GM18870 (cell line): Measurements from ENCODE around the gene FUBP3.
"Not testable (repeated sequence)": the region's sequence is repeated elsewhere in the genome, so short reads cannot be mapped to it uniquely, and the experiment has no call there.

Experiments used
- ATAC-seq: cut with Tn5 transposase; IDR thresholded peaks from one replicate; pipeline ENCODE4 v1.9.1; 2021; ENCODE audit warnings: moderate library complexity; ENCODE audit not compliant: unreplicated experiment

The FUBP3 gene

DNA sequence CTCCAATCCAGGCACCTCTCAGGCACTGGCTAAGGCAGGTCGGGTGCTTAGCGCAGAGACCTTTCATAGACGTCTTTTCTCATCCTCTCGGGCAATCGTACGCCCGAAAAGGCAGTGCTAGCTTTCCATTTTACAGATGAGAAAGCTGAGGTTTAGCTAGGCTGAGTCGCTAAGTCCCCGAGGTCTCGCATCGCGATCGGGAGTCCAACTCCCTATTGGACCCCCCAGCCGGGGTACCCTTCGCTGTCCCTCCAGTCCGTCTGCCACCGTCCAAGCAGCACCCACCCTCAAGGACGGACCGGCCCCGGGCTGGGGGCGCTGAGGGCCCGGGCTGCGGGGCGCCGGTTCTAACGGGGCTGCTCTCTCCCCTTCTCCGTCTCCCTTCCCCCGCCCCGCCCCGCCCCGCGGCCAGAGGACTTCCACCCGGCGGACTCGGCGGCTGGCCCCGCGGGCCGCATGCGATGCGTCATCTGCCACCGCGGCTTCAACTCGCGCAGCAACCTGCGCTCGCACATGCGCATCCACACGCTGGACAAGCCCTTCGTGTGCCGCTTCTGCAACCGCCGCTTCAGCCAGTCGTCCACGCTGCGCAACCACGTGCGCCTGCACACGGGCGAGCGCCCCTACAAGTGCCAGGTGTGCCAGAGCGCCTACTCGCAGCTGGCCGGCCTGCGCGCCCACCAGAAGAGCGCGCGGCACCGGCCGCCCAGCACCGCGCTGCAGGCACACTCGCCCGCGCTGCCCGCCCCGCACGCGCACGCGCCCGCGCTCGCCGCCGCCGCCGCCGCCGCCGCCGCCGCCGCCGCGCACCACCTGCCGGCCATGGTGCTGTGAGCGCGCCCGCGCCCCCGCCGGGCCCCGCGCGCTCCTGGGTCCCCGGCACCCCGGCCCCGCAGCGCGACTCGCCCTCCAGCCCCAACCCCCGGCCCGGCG, 101.7 kb downstream of the FUBP3 start:
- ATAC-seq = no peak

- ATAC-seq = no peak
Observed at GRCh38 chr9:130681769-130682420, 102.5 kb downstream of the FUBP3 start.

DNA sequence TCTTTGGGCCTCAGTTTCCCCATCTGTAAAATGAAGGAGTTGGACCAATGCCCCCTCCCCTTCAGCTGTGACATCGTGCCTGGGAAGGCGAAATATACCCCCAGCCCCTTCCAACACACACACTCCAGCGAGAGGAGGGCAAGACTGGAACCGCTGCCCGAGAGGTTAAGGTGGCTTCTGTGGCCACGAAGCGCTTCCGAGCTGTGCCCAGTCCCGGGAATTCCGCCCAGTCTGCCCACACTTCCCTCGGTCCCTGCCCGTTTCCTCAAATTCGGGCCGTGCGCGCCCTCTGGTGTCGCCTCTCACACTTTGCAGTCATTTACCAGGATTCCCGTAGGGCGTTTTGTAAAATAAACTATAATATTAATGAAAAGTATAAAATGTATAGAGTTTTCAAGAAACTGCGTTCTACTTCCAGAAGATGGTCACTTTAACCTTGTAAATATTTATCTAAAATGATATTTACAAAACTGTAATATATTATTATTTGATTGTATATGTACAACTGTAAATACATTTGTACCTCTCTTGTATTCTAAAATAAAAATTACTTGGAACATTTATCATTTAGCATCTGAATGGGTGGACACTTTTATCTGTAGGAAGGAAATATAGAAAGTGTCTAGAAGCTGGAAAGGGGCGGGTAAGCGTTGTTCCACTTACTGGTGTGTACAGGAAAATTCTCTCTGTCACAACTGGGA, 103.2 kb downstream of the FUBP3 start:
- ATAC-seq = no peak

DNA sequence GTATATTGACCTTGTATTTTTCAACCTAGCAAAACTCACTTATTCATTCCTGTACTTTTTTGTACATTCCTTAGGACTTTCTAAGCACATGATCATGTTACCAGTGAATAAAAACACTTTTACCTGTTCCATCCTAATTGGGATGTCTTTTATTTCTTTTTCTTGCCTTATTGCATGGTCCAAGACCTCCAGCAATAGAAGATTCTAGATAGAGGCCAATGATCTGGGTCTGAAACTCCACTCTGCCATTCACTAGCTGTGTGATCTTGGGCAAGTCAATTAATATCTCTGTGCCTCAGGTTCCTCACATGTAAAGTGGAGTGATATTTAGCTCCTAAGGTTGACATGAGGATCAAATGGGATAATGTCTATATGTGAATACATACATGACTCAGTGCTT, 105.7 kb downstream of the FUBP3 start:
- ATAC-seq = no peak

- ATAC-seq = not testable (repeated sequence)
Observed at GRCh38 chr9:130685945-130686344, 106.6 kb downstream of the FUBP3 start.

- ATAC-seq = no peak
Observed at GRCh38 chr9:130687615-130688014, 108.2 kb downstream of the FUBP3 start.
